ENCODE measurements around the gene BMPR1B.

The BMPR1B gene

GRCh38 chr4:94791701-94792100, 33.9 kb downstream of the BMPR1B start:
- Histone ChIP-seq H3K27ac (replicated peaks) (no peak overlapping the region), H3K27me3 (ENCODE audit: insufficient read depth, poor library complexity, severe bottlenecking) (no peaks in the 10 kb centered on the region), H3K4me3 (replicated peaks; ENCODE audit: insufficient read depth, low read length) (no peak overlapping the region)
- DNase-seq (ENCODE audit: low read depth in 1 of 2, low spot score in 1 of 2), result no peak
- no peak for TF ChIP-seq GABPA (IDR thresholded peaks at IDR 0.05; ENCODE audit: low read depth)
- no peak for TF ChIP-seq CTCF (IDR thresholded peaks at IDR 0.05; ENCODE audit: insufficient read depth, low read length)

- no peak overlapping the region for H3K27ac ChIP-seq (replicated peaks)
- TF ChIP-seq CTCF (IDR thresholded peaks at IDR 0.05; ENCODE audit: insufficient read depth, low read length) (no peak), GABPA (IDR thresholded peaks at IDR 0.05; ENCODE audit: low read depth) (no peak), REST (IDR thresholded peaks at IDR 0.05; ENCODE audit: insufficient replicate concordance, low read depth) (no peak), SPI1 (IDR thresholded peaks at IDR 0.05; ENCODE audit: borderline replicate concordance, low read depth) (no peak), POLR2AphosphoS5 (IDR thresholded peaks at IDR 0.05; ENCODE audit: low read depth) (no peak)
- DNase-seq (ENCODE audit: low read depth in 1 of 2, low spot score in 1 of 2), result no peak
- no peak overlapping the region for H3K4me3 ChIP-seq (replicated peaks; ENCODE audit: insufficient read depth, low read length)
- H3K27me3 ChIP-seq (ENCODE audit: insufficient read depth, poor library complexity, severe bottlenecking), result no peaks in the 10 kb centered on the region
These were observed 41.1 kb downstream of the BMPR1B start for GRCh38 chr4:94798808-94799207.

- Histone ChIP-seq H3K27me3 (ENCODE audit: insufficient read depth, poor library complexity, severe bottlenecking) (no peaks in the 10 kb centered on the region), H3K27ac (replicated peaks) (no peak overlapping the region), H3K4me3 (replicated peaks; ENCODE audit: insufficient read depth, low read length) (no peak overlapping the region)
- TF ChIP-seq GABPA (IDR thresholded peaks at IDR 0.05; ENCODE audit: low read depth) (no peak), REST (IDR thresholded peaks at IDR 0.05; ENCODE audit: insufficient replicate concordance, low read depth) (no peak), POLR2AphosphoS5 (IDR thresholded peaks at IDR 0.05; ENCODE audit: low read depth) (no peak)
- no peak for DNase-seq (ENCODE audit: low read depth in 1 of 2, low spot score in 1 of 2)
These were observed 43.3 kb downstream of the BMPR1B start for GRCh38 chr4:94801016-94801415.

GRCh38 chr4:94802091-94802490, 44.3 kb downstream of the BMPR1B start:
- no peak overlapping the region for H3K4me3 ChIP-seq (replicated peaks; ENCODE audit: insufficient read depth, low read length)
- TF ChIP-seq CTCF (IDR thresholded peaks at IDR 0.05; ENCODE audit: insufficient read depth, low read length) (no peak), REST (IDR thresholded peaks at IDR 0.05; ENCODE audit: insufficient replicate concordance, low read depth) (no peak), SPI1 (IDR thresholded peaks at IDR 0.05; ENCODE audit: borderline replicate concordance, low read depth) (no peak), POLR2AphosphoS5 (IDR thresholded peaks at IDR 0.05; ENCODE audit: low read depth) (no peak), GABPA (IDR thresholded peaks at IDR 0.05; ENCODE audit: low read depth) (no peak)
- no peak for DNase-seq (ENCODE audit: low read depth in 1 of 2, low spot score in 1 of 2)
- H3K27ac ChIP-seq (replicated peaks), result no peak overlapping the region
- no peaks in the 10 kb centered on the region for H3K27me3 ChIP-seq (ENCODE audit: insufficient read depth, poor library complexity, severe bottlenecking)

Measured in HL-60 (cell line).